HG03039 (cell line): Measurements from ENCODE around the gene LONRF2.
"Not testable (repeated sequence)": the region's sequence is repeated elsewhere in the genome, so short reads cannot be mapped to it uniquely, and the experiment has no call there.

Source experiments
- ATAC-seq: cut with Tn5 transposase; IDR thresholded peaks from one replicate; pipeline ENCODE4 v1.9.1; 2021; ENCODE audit warnings: mild to moderate bottlenecking, moderate library complexity; ENCODE audit not compliant: unreplicated experiment

The LONRF2 gene

DNA sequence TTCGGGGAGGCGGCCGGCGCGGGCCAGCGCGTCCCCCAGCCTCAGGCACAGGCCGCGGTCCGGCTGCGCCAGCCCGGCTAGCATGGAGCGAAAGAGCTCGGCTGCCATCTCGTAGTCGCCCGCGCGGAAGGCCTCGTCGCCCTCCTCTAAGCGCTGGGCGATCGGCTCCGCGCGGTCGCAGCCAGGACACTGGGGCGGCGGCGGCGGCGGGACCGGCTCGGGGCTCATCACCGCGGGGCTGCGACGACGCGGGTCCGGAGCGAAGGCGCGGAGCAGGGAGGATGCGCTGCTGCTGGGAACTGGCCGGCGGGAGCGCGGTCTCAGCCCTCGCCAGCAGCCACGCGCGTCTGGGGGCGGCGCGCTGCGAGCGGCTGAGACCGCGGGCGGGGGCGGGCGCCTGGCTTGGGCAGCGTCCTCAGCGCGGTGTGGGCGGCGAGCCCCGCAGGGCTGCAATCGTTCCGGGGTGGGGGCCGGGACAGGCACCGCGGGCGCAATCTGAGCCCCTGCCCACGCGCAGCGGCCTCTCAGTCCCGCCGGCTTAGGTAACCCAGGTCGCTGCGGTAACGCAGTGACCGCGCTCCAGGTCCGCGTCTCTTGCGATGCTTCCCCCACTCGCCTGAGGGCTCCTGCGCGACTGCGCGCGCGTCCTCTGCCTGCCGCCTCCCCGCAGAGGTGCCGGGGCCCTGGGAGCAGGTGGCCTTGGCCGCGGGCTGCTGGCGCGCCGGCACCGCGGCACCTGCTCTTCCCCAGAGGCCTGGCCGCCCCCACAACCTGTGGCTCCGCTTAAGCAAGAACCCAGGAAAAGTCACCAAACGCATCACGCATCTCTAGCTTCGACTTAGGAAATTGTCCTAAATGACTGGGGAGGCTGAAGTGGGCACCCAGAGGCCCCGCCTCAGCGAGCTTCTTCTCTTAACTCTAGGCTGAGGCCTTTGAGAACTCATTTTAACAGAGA lies at the start of gene LONRF2:
TSS of gene LONRF2 (minus strand) at position 636 of the 955 bp plus-strand sequence. CDS start at position 228, 408 bp downstream.
- no peak for ATAC-seq

DNA sequence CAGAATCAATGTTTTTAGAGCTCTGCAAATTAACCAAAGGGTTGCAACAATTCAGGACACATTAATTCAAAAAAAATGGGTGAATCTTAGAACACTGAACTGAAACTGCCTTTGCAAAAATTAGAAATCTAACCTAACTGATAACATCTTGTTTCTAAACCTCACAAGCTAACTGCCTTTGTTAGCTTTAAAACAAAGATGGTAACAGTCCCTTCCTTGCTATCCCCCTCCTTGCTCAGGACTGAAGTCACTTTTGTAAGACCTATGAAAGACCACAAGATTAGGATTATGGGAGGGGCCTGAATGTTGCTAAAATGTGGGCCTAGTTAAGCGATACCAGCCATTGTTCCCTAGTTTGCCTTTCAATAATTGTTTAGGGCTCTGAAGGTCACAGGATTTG lies 44.9 kb upstream of the LONRF2 start:
- no peak for ATAC-seq

GRCh38 chr2:100365434-100365833 lies 43.1 kb upstream of the LONRF2 start:
- no peak for ATAC-seq

GRCh38 chr2:100362269-100362668 lies 40.0 kb upstream of the LONRF2 start:
- ATAC-seq = not testable (repeated sequence)

- no peak for ATAC-seq
Measured at GRCh38 chr2:100359576-100359975, 37.3 kb upstream of the LONRF2 start.

- ATAC-seq = no peak
Measured at GRCh38 chr2:100358554-100358953, 36.3 kb upstream of the LONRF2 start.

DNA sequence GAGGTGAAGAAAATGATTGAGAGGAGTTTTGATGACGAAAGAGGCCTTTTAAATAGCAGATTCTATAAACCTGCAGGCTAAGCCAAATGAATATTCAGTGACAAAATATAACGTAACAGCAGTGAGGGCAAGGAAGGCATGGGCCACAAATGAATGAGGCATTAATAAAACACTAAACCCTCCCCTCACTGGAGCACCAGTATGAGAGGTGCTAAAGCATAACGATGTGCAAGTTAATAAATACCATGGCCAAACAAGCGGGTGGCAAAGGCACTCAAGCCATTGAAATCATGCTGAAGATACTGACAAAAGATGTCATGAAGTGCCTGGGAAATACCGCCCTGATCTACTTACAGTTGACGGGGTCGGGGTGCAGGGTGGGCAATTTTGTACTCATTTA lies 30.2 kb upstream of the LONRF2 start:
- no peak for ATAC-seq

DNA sequence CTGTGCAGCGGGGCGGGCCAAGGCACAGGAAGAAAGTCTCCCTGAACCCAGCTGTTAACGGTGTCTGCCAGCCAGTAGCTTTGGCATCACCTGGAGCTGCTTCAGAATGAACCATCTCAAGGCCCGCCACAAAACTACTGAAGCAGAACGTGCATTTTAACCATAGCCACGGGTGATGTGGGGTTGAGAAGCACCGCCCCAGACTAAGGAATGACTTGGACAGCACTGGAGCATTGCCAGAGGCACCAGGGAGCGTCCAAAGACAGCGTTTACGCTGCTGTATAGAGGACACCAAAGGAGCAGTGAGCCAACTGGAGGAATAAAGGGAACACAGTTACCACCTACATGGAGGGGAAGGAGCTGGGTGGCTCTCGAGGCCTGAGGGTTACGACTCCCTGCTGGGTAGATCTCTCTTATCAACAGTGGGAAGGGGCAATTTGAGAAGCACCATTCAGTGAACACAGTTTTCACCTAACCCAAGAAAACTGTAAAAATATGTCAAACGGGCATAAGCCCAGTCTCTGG lies 28.4 kb upstream of the LONRF2 start:
- no peak for ATAC-seq

- not testable (repeated sequence) for ATAC-seq
Measured at GRCh38 chr2:100345144-100345543, 22.8 kb upstream of the LONRF2 start.

DNA sequence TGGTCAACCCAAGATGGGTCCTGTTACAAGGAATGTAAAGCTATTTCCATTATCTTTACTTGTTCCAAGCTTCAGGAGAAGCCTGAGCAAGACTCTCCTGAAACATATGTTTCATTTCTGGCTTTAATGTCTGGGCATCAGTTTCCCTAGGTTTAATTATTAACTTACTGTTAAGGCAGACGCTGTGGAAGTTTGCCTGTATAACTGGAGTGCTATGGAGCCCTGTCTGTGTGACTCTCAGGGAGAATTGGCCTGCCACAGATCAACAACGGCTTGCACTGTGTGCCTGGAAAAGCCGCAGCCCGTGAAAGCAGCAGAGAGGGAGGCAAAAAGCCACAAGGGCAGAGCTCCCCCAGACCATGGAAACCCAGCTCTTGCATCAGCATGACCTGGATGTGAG lies 22.1 kb upstream of the LONRF2 start:
- no peak for ATAC-seq

- not testable (repeated sequence) for ATAC-seq
Measured at GRCh38 chr2:100342466-100342865, 20.2 kb upstream of the LONRF2 start.

- ATAC-seq = no peak
Measured at GRCh38 chr2:100339823-100340222, 17.5 kb upstream of the LONRF2 start.

- no peak for ATAC-seq
Measured at GRCh38 chr2:100334929-100335328, 12.6 kb upstream of the LONRF2 start.

DNA sequence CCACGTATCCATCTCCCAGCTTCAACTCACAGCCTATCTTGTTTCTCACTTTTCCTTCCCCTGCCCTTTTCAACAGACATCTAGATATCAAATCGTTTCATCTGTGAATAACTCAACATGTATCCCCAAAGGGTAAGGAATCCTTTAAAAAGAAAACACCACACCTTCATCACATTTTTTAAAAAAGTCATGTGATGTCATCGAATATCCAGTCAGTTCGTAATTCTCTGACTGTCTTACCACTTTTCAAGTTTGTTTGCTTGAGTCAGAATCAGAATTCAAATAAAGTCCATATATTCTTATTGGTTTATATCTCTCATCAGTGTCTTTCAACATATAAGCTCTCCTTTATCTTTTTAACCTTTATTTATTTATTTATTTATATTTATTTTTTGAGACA lies 5.4 kb upstream of the LONRF2 start:
- no peak for ATAC-seq

DNA sequence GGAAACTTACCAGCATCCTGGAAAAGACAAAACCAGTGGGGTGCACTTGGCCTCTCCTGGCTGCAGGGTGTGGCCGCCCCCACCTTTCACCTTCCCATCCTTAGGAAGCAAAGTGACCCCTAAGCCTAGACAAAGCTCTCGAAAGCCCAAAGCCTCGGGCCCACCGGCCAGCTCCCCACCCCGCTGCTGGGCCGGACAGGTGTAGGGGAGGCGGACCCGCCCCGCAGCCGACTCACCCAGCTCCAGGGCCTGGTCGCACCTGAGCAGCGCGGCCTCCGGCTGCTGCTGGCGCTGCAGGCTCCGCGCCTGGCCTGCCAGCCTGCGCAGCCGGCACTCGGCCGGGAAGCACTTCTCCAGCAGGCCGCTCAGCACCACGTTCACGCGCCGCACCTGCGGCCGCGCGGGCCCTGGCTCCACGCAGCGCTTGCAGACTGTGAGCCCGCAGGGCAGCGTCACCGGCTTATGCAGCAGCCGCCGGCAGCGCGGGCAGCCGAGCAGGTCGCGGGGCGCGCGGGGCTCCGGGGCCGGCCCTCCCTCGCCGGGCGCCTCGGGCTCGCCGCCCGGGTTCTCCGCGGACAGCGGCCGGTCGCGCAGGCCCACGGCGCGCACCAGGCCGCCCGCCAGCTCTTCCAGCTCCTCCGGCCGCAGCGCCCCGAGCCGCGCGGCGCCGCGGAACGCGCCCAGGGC lies 979 bp downstream of the LONRF2 start:
- no peak for ATAC-seq

- ATAC-seq = no peak
Measured at GRCh38 chr2:100320547-100321178, 1.6 kb downstream of the LONRF2 start.

- ATAC-seq = no peak
Measured at GRCh38 chr2:100317634-100318033, 4.7 kb downstream of the LONRF2 start.

GRCh38 chr2:100309973-100310719 lies 12.2 kb downstream of the LONRF2 start:
- no peak for ATAC-seq

- no peak for ATAC-seq
Measured at GRCh38 chr2:100309311-100309710, 13.0 kb downstream of the LONRF2 start.

GRCh38 chr2:100303744-100304143 lies 18.6 kb downstream of the LONRF2 start:
- ATAC-seq = no peak

DNA sequence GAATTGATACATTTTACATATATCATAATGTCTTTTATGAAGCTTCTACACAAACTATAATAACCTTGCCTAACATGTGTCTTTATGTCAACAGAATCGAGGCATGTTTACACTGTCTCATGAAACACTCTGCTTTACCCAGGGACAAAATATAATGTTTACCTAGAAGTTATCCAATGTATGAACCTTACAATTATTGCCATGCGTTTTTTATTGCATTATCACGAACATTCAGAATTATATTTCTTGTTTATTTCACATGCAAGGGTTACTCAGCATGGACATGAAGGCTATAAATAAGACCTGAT lies 19.8 kb downstream of the LONRF2 start:
- ATAC-seq = no peak
